WTC11 (cell line): ENCODE measurements around the gene NANOG. TPM values are rescaled to one million over a fixed set of nuclear protein-coding genes. Genes with fewer than 3 reads are reported as not detected.

Experiments used
- ATAC-seq: fragments of 200-7000 bp; cut with Tn5 transposase; 2 replicates; pipeline ENCODE4 v1.10.0; 2021; ENCODE audit warnings: mild to moderate bottlenecking, moderate library complexity
- CTCF ChIA-PET: fragments of 300-600 bp; sonication (Branson Sonifier 250); formaldehyde crosslinking; loops from one replicate; lab custom pipeline; 2021; ENCODE audit warnings: antibody characterized with exemption; lab: Charles Lee
- POLR2A ChIA-PET: fragments of 350-600 bp; sonication (Branson Sonifier 250); formaldehyde crosslinking; loops from one replicate; lab custom pipeline; 2021; ENCODE audit warnings: antibody characterized with exemption; lab: Charles Lee
- DNase-seq: peaks from one replicate; pipeline ENCODE4 v3.0.0; 2021; ENCODE audit warnings: low spot score
- H3K27ac Mint-ChIP-seq: 2 replicates; pipeline ENCODE4 v1.8.0; 2021; ENCODE audit warnings: mixed read lengths
- H3K27me3 Mint-ChIP-seq: 2 replicates; pipeline ENCODE4 v1.8.0; 2021; ENCODE audit warnings: low read depth, mild to moderate bottlenecking, moderate library complexity, mixed read lengths
- H3K36me3 Mint-ChIP-seq: 2 replicates; pipeline ENCODE4 v1.8.0; 2021; ENCODE audit warnings: mixed read lengths
- H3K4me1 Mint-ChIP-seq: 2 replicates; pipeline ENCODE4 v1.8.0; 2022; ENCODE audit warnings: mixed read lengths
- H3K4me3 Mint-ChIP-seq: 2 replicates; pipeline ENCODE4 v1.8.0; 2021; ENCODE audit warnings: mild to moderate bottlenecking, moderate library complexity, mixed read lengths
- H3K9me3 Mint-ChIP-seq: 2 replicates; pipeline ENCODE4 v1.8.0; 2021; ENCODE audit warnings: mixed read lengths
- AFF4 ChIP-seq: sonication (generic); formaldehyde crosslinking; IDR thresholded peaks from 2 replicates; pipeline ENCODE4 v1.8.1; 2023; ENCODE audit warnings: mild to moderate bottlenecking, missing genetic modification reagents, borderline replicate concordance
- ATF6 ChIP-seq: sonication (generic); formaldehyde crosslinking; IDR thresholded peaks from 2 replicates; pipeline ENCODE4 v1.8.1; 2023; ENCODE audit warnings: mild to moderate bottlenecking, missing genetic modification reagents
- CDX4 ChIP-seq: fragments of 250-450 bp; sonication (Bioruptor Pico); IDR thresholded peaks from 2 replicates; pipeline ENCODE4 v1.9.0; 2021; ENCODE audit warnings: moderate library complexity, mild to moderate bottlenecking, inconsistent platforms, borderline replicate concordance
- CREB1 ChIP-seq: sonication (generic); formaldehyde crosslinking; IDR thresholded peaks from 2 replicates; pipeline ENCODE4 v1.8.0; 2023; ENCODE audit warnings: mild to moderate bottlenecking, missing genetic modification reagents
- EMX1 ChIP-seq: fragments of 250-450 bp; sonication (Bioruptor Pico); IDR thresholded peaks from 2 replicates; pipeline ENCODE4 v1.8.0; 2021; ENCODE audit warnings: mild to moderate bottlenecking
- ERG ChIP-seq: fragments of 250-450 bp; sonication (Bioruptor Pico); IDR thresholded peaks from 2 replicates; pipeline ENCODE4 v1.8.0; 2021; ENCODE audit warnings: mild to moderate bottlenecking
- ESRRA ChIP-seq: sonication (generic); formaldehyde crosslinking; IDR thresholded peaks from 2 replicates; pipeline ENCODE4 v1.8.1; 2022; ENCODE audit warnings: mild to moderate bottlenecking, missing genetic modification reagents, borderline replicate concordance
- ETV6 ChIP-seq: sonication (generic); formaldehyde crosslinking; IDR thresholded peaks from 2 replicates; pipeline ENCODE4 v1.8.1; 2022; ENCODE audit warnings: mild to moderate bottlenecking, missing genetic modification reagents
- FOXK1 ChIP-seq: sonication (generic); formaldehyde crosslinking; IDR thresholded peaks from 2 replicates; pipeline ENCODE4 v1.8.0; 2022; ENCODE audit warnings: mild to moderate bottlenecking, moderate library complexity, missing genetic modification reagents
- GTF2I ChIP-seq: fragments of 250-450 bp; sonication (Bioruptor Pico); conservative IDR thresholded peaks from 2 replicates; pipeline ENCODE4 v1.4.0; 2021; ENCODE audit warnings: mild to moderate bottlenecking
- HMGXB4 ChIP-seq: sonication (generic); formaldehyde crosslinking; IDR thresholded peaks from 2 replicates; pipeline ENCODE4 v1.8.1; 2023; ENCODE audit warnings: mild to moderate bottlenecking, moderate library complexity, missing genetic modification reagents
- IRF1 ChIP-seq: sonication (generic); formaldehyde crosslinking; IDR thresholded peaks from 2 replicates; pipeline ENCODE4 v1.8.0; 2023; ENCODE audit warnings: missing genetic modification reagents
- NFATC4 ChIP-seq: fragments of 250-450 bp; sonication (Bioruptor Pico); IDR thresholded peaks from 2 replicates; pipeline ENCODE4 v1.9.0; 2021; ENCODE audit warnings: mild to moderate bottlenecking
- NFYB ChIP-seq: sonication (generic); formaldehyde crosslinking; conservative IDR thresholded peaks from 2 replicates; pipeline ENCODE4 v1.8.0; 2022; ENCODE audit warnings: low read depth, missing genetic modification reagents
- PRDM15 ChIP-seq: sonication (generic); formaldehyde crosslinking; IDR thresholded peaks from 2 replicates; pipeline ENCODE4 v1.8.0; 2022; ENCODE audit warnings: missing genetic modification reagents
- TEAD1 ChIP-seq: sonication (generic); formaldehyde crosslinking; IDR thresholded peaks from 2 replicates; pipeline ENCODE4 v1.8.0; 2022; ENCODE audit warnings: mild to moderate bottlenecking, missing genetic modification reagents
- USF1 ChIP-seq: sonication (generic); formaldehyde crosslinking; IDR thresholded peaks from 2 replicates; pipeline ENCODE4 v1.8.0; 2022; ENCODE audit warnings: mild to moderate bottlenecking, missing genetic modification reagents
- USF2 ChIP-seq: sonication (generic); formaldehyde crosslinking; IDR thresholded peaks from 2 replicates; pipeline ENCODE4 v1.8.1; 2023; ENCODE audit warnings: mild to moderate bottlenecking, missing genetic modification reagents, moderate library complexity
- ZBTB21 ChIP-seq: sonication (generic); formaldehyde crosslinking; IDR thresholded peaks from 2 replicates; pipeline ENCODE4 v1.8.1; 2023; ENCODE audit warnings: mild to moderate bottlenecking, missing genetic modification reagents, borderline replicate concordance
- ZNF416 ChIP-seq: fragments of 250-450 bp; sonication (Bioruptor Pico); IDR thresholded peaks from 2 replicates; pipeline ENCODE4 v1.9.0; 2021; ENCODE audit warnings: mild to moderate bottlenecking, inconsistent platforms
- ZNF671 ChIP-seq: fragments of 250-450 bp; sonication (Bioruptor Pico); IDR thresholded peaks from 2 replicates; pipeline ENCODE4 v1.8.0; 2021; ENCODE audit warnings: mild to moderate bottlenecking
- total RNA-seq: library from RNA; stranded (reverse); gene quantifications from 3 replicates; pipeline ENCODE4 v1.2.3, GENCODE V29; 2021

The NANOG gene
- total RNA-seq, 1 experiment from 2014 or later = 387 TPM

- peaks cover 61% of the 10 kb centered on the region for H3K4me1 Mint-ChIP-seq
- TF ChIP-seq CREB1 (CRISPR knock-in tag) (no peak), USF1 (CRISPR knock-in tag) (no peak), ZNF416 (CRISPR knock-in tag) (no peak), ESRRA (CRISPR knock-in tag) (no peak), ZNF671 (no peak), ERG (CRISPR knock-in tag) (no peak), HMGXB4 (no peak), GTF2I (CRISPR knock-in tag) (no peak), NFATC4 (CRISPR knock-in tag) (no peak), ATF6 (CRISPR knock-in tag) (no peak), ETV6 (CRISPR knock-in tag) (peak; percentile 86), EMX1 (CRISPR knock-in tag) (no peak), IRF1 (CRISPR knock-in tag) (no peak), TEAD1 (peak; percentile 49; the same call in 1 of the 2 replicates), AFF4 (CRISPR knock-in tag) (no peak; the same call in 1 of the 2 replicates), FOXK1 (0 out of 2 replicates have a peak, but pooled peaks have one; percentile 37), ZBTB21 (CRISPR knock-in tag) (0 out of 2 replicates have a peak, but pooled peaks have one; percentile 19), NFYB (CRISPR knock-in tag) (no peak), CDX4 (no peak), PRDM15 (CRISPR knock-in tag) (no peak), USF2 (no peak)
Measured at GRCh38 chr12:7787574-7788293, 1.5 kb upstream of the NANOG start.

More at GRCh38 chr12:7787574-7788293, 1.5 kb upstream of the NANOG start:
- no peaks in the 10 kb centered on the region for H3K27me3 Mint-ChIP-seq
- peaks cover 26% of the 10 kb centered on the region for H3K36me3 Mint-ChIP-seq
- H3K4me3 Mint-ChIP-seq = peak overlapping the region; percentile 91
- ChIA-PET POLR2A (interaction anchor here (0.6 to 1.5 kb wide), 4 partner anchors 11 to 115 kb away, joined by 3 to 4 read pairs (median 4); no protein-coding TSS in a partner anchor), CTCF (interaction anchor here (0.5 to 1.5 kb wide), 6 partner anchors 17 to 348 kb away, joined by 3 to 5 read pairs (median 3); no protein-coding TSS in a partner anchor)
- DNase-seq (peak; percentile 72), ATAC-seq (peak; percentile 87)
- peak overlapping the region; percentile 98 for H3K27ac Mint-ChIP-seq
- H3K9me3 Mint-ChIP-seq = no peaks in the 10 kb centered on the region
